Measurements from ENCODE around the gene DIAPH3. TPM values are rescaled to one million over a fixed set of nuclear protein-coding genes. Genes with fewer than 3 reads are reported as not detected.
"Not testable (repeated sequence)": the region's sequence is repeated elsewhere in the genome, so short reads cannot be mapped to it uniquely, and the experiment has no call there.

DIAPH3 gene
- total RNA-seq, result 1 to 10 TPM; 2.1 to 4.0 (median 3.7) TPM

- ATAC-seq, result peak; percentile 99 to 100
- no peaks in the 10 kb centered on the region for H3K9me3 Mint-ChIP-seq
- H3K4me1 Mint-ChIP-seq (ENCODE audit: low read depth), result peaks cover 25% of the 10 kb centered on the region
- DNase-seq, result peak; percentile 87
- H3K27me3 Mint-ChIP-seq (ENCODE audit: low read depth), result peaks cover 7% of the 10 kb centered on the region
- H3K4me3 Mint-ChIP-seq, result peak within 1 kb of the TSS; percentile 92
- no peaks in the 10 kb centered on the region for H3K36me3 Mint-ChIP-seq (ENCODE audit: insufficient read depth)
These were observed at the start of gene DIAPH3 for GRCh38 chr13:60163478-60164233. Gene DIAPH3, minus strand, starts transcription at chr13:60163928. Its CDS starts 162 bp downstream, at chr13:60163766.

- no peaks in the 10 kb centered on the region for H3K4me1 Mint-ChIP-seq (ENCODE audit: low read depth)
- no peaks in the 10 kb centered on the region for H3K36me3 Mint-ChIP-seq (ENCODE audit: insufficient read depth)
- H3K9me3 Mint-ChIP-seq, result no peaks in the 10 kb centered on the region
- ATAC-seq (no peak), DNase-seq (no peak)
- H3K4me3 Mint-ChIP-seq, result no peak overlapping the region
- H3K27me3 Mint-ChIP-seq (ENCODE audit: low read depth), result no peaks in the 10 kb centered on the region
These were observed 49.6 kb upstream of the DIAPH3 start for GRCh38 chr13:60213236-60213744.

DNA sequence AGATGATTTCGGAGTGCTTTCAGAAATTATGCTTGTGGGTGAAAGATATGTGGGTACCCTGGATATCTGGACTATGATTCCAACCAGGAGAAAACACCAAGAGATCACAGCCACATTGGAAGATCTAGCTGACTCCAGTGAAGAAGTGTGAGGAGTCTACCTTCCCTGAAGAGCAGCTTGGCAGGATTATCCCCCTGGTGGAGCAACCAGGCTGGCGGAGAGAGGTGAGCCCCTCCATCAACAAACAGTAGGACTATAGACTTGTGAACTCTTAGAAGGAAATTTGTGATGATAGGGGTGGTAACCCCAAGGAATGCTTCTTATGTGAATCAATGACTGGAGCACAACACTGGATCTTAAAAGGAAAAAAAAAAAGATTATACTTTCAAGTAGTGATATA is 47.8 kb upstream of the DIAPH3 start:
- no peaks in the 10 kb centered on the region for H3K4me1 Mint-ChIP-seq (ENCODE audit: low read depth)
- no peaks in the 10 kb centered on the region for H3K9me3 Mint-ChIP-seq
- H3K36me3 Mint-ChIP-seq (ENCODE audit: insufficient read depth), result no peaks in the 10 kb centered on the region
- ATAC-seq (no peak), DNase-seq (no peak)
- H3K27me3 Mint-ChIP-seq (ENCODE audit: low read depth), result peaks cover 11% of the 10 kb centered on the region
- H3K4me3 Mint-ChIP-seq, result no peak overlapping the region

DNA sequence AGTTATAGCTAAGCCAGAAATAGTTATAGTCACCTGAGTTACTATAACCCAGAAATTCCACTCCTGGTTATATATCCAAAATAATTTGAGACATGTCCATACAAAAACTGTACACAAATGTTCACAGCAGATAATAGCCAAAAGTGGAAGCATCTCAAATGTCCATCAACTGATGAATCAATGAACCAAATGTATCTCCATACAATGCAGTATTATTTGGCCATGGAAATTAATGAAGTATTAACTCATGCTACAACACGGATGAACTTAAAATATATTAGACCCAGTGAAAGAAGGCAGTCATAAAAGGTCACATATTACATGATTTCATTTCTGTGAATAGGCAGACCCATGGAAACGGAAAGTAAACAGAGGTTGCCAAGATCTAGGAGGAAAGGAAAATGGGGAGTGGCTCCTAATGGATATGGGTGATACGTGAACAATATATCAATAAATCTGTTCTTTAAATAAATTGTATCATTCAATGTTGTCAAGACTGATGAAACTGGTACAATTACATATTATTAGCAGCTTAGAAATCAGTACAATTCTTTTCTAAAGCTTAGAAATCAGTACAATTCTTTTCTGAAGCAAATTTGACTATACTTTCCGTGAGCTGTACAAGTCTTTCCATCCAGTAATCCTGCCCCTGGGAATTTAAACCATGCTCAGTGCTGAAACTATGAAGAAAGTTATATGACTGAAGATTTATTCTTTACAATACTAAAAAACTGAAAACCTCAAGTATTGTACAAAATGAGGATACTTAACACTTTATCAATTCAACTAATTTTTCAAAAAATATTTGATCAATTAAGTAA is 47.0 kb upstream of the DIAPH3 start:
- Mint-ChIP-seq H3K9me3 (no peaks in the 10 kb centered on the region), H3K4me1 (ENCODE audit: low read depth) (no peaks in the 10 kb centered on the region), H3K27me3 (ENCODE audit: low read depth) (peaks cover 19% of the 10 kb centered on the region), H3K4me3 (no peak overlapping the region), H3K36me3 (ENCODE audit: insufficient read depth) (no peaks in the 10 kb centered on the region)
- no peak for ATAC-seq
- DNase-seq, result no peak

GRCh38 chr13:60205499-60205898 is 41.8 kb upstream of the DIAPH3 start:
- ATAC-seq; H3K4me1 Mint-ChIP-seq (ENCODE audit: low read depth); H3K4me3 Mint-ChIP-seq; H3K36me3 Mint-ChIP-seq (ENCODE audit: insufficient read depth); H3K9me3 Mint-ChIP-seq; DNase-seq: not testable (repeated sequence)
- H3K27me3 Mint-ChIP-seq (ENCODE audit: low read depth), result peaks cover 27% of the 10 kb centered on the region

- no peak for ATAC-seq
- Mint-ChIP-seq H3K4me3 (no peak overlapping the region), H3K9me3 (no peaks in the 10 kb centered on the region), H3K36me3 (ENCODE audit: insufficient read depth) (no peaks in the 10 kb centered on the region), H3K27me3 (ENCODE audit: low read depth) (peaks cover 14% of the 10 kb centered on the region), H3K4me1 (ENCODE audit: low read depth) (no peaks in the 10 kb centered on the region)
- DNase-seq, result no peak
These were observed 37.6 kb upstream of the DIAPH3 start for GRCh38 chr13:60201286-60201685.

- not testable (repeated sequence) for H3K4me1 Mint-ChIP-seq (ENCODE audit: low read depth); H3K27me3 Mint-ChIP-seq (ENCODE audit: low read depth); H3K36me3 Mint-ChIP-seq (ENCODE audit: insufficient read depth); ATAC-seq; H3K4me3 Mint-ChIP-seq; H3K9me3 Mint-ChIP-seq; DNase-seq
These were observed 32.2 kb upstream of the DIAPH3 start for GRCh38 chr13:60195893-60196292.

- H3K4me3 Mint-ChIP-seq, result no peak overlapping the region
- H3K4me1 Mint-ChIP-seq (ENCODE audit: low read depth), result no peaks in the 10 kb centered on the region
- H3K36me3 Mint-ChIP-seq (ENCODE audit: insufficient read depth), result no peaks in the 10 kb centered on the region
- DNase-seq, result no peak
- no peak for ATAC-seq
- H3K27me3 Mint-ChIP-seq (ENCODE audit: low read depth), result peaks cover 7% of the 10 kb centered on the region
- H3K9me3 Mint-ChIP-seq, result no peaks in the 10 kb centered on the region
These were observed 19.2 kb upstream of the DIAPH3 start for GRCh38 chr13:60182907-60183306.

GRCh38 chr13:60178327-60178726 is 14.6 kb upstream of the DIAPH3 start:
- Mint-ChIP-seq H3K27me3 (ENCODE audit: low read depth) (peaks cover 12% of the 10 kb centered on the region), H3K4me3 (no peak overlapping the region), H3K36me3 (ENCODE audit: insufficient read depth) (no peaks in the 10 kb centered on the region), H3K9me3 (no peaks in the 10 kb centered on the region), H3K4me1 (ENCODE audit: low read depth) (no peaks in the 10 kb centered on the region)
- no peak for DNase-seq
- ATAC-seq, result no peak

- no peak for DNase-seq
- Mint-ChIP-seq H3K4me1 (ENCODE audit: low read depth) (no peaks in the 10 kb centered on the region), H3K27me3 (ENCODE audit: low read depth) (peaks cover 12% of the 10 kb centered on the region), H3K36me3 (ENCODE audit: insufficient read depth) (no peaks in the 10 kb centered on the region), H3K4me3 (no peak overlapping the region), H3K9me3 (no peaks in the 10 kb centered on the region)
- no peak for ATAC-seq
These were observed 11.8 kb upstream of the DIAPH3 start for GRCh38 chr13:60175571-60175970.

DNA sequence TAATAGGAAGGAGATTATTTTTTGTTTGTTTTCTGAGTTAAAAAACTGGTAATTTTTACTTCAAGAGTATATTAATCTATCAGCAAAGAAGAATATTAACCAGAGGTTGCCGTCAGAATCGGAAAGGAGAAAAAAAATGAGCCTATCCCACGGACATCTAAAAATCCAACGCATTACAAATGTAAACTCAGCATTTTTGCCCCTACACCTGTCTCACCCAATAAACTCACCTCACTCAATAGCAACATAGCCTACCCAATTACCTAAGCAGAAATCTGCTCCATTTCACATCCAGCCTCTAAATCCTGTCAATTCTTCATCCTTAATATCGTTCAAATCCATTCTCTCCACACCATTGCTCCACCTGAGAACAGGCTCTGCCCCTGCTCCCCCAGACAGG is 10.4 kb upstream of the DIAPH3 start:
- ATAC-seq (no peak), DNase-seq (no peak)
- Mint-ChIP-seq H3K9me3 (no peaks in the 10 kb centered on the region), H3K4me3 (no peak overlapping the region), H3K27me3 (ENCODE audit: low read depth) (peaks cover 15% of the 10 kb centered on the region), H3K4me1 (ENCODE audit: low read depth) (no peaks in the 10 kb centered on the region), H3K36me3 (ENCODE audit: insufficient read depth) (no peaks in the 10 kb centered on the region)

DNA sequence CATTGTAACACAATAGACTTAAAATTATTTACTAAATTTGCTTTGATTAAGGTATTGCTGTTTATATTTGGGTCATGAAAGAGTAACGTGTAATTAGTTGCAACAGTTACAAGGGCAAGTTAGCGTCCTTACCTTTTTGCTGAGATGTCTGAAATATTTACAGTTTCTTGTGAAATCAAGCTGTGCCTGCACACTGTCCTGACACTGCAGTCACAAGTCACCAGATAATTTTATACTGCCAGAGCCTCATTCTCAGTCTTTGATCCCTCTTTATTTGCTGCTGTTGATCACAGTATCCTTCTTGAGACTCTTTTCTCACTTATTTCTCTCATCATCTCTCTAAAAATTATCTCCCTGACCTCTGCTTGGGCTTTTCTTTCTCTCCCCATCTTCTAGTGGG is 8.4 kb upstream of the DIAPH3 start:
- Mint-ChIP-seq H3K36me3 (ENCODE audit: insufficient read depth) (no peaks in the 10 kb centered on the region), H3K9me3 (no peaks in the 10 kb centered on the region), H3K4me3 (no peak overlapping the region), H3K27me3 (ENCODE audit: low read depth) (peaks cover 15% of the 10 kb centered on the region), H3K4me1 (ENCODE audit: low read depth) (no peaks in the 10 kb centered on the region)
- ATAC-seq, result no peak
- no peak for DNase-seq

DNA sequence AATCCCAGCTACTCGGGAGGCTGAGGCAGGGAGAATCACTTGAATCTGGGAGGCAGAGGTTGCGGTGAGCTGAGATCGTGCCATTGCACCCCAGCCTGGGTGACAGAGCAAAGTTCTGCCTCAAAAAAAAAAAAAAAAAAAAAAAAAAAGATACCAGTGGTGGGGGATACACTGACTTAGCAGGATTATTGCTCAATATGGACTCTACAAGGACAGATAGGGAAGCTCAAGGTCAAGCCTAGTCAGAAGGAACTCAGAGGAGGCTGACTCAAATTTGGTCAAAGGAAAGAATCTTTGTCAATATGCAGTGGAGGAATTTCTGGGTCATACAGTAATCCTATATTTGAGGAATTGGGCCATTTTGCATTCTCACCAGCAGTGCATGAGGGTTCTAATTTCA is 6.7 kb upstream of the DIAPH3 start:
- no peak overlapping the region for H3K4me3 Mint-ChIP-seq
- H3K9me3 Mint-ChIP-seq, result no peaks in the 10 kb centered on the region
- H3K36me3 Mint-ChIP-seq (ENCODE audit: insufficient read depth), result no peaks in the 10 kb centered on the region
- peaks cover 4% of the 10 kb centered on the region for H3K4me1 Mint-ChIP-seq (ENCODE audit: low read depth)
- DNase-seq, result no peak
- ATAC-seq, result no peak
- peaks cover 11% of the 10 kb centered on the region for H3K27me3 Mint-ChIP-seq (ENCODE audit: low read depth)

GRCh38 chr13:60169239-60170031 is 5.7 kb upstream of the DIAPH3 start:
- Mint-ChIP-seq H3K4me1 (ENCODE audit: low read depth) (peaks cover 14% of the 10 kb centered on the region), H3K36me3 (ENCODE audit: insufficient read depth) (no peaks in the 10 kb centered on the region), H3K27me3 (ENCODE audit: low read depth) (peaks cover 8% of the 10 kb centered on the region), H3K9me3 (no peaks in the 10 kb centered on the region), H3K4me3 (no peak overlapping the region)
- no peak for ATAC-seq
- DNase-seq, result no peak
